Endodermal cell (in vitro differentiated cells): Measurements from ENCODE around the gene ZBED4. TPM values are rescaled to one million over a fixed set of nuclear protein-coding genes. Genes with fewer than 3 reads are reported as not detected.

Experiments used
- DNase-seq: peaks from one replicate; pipeline ENCODE4 v3.0.0-alpha.2; 2017
- H3K27ac ChIP-seq: 2 replicates; pipeline ENCODE4 v1.5.1; 2013; ENCODE audit warnings: mild to moderate bottlenecking, low read depth, low read length, moderate library complexity
- H3K27me3 ChIP-seq: 2 replicates; pipeline ENCODE4 v1.6.1; 2013; ENCODE audit warnings: mild to moderate bottlenecking, low read length, moderate library complexity; ENCODE audit not compliant: insufficient read depth, control insufficient read depth, poor library complexity, severe bottlenecking
- H3K36me3 ChIP-seq: 2 replicates; pipeline ENCODE4 v1.7.0; 2013; ENCODE audit warnings: mild to moderate bottlenecking, low read length, moderate library complexity; ENCODE audit not compliant: control insufficient read depth, insufficient read depth
- H3K4me1 ChIP-seq: one replicate; pipeline ENCODE4 v1.7.0; 2013; ENCODE audit warnings: low read length; ENCODE audit not compliant: control insufficient read depth, insufficient read depth
- H3K4me3 ChIP-seq: 2 replicates; pipeline ENCODE4 v1.5.1; 2013; ENCODE audit warnings: mild to moderate bottlenecking, low read length, moderate library complexity
- H3K9ac ChIP-seq: 2 replicates; pipeline ENCODE4 v1.6.1; 2013; ENCODE audit warnings: mild to moderate bottlenecking, low read length, moderate library complexity; ENCODE audit not compliant: poor library complexity, severe bottlenecking; ENCODE audit errors: extremely low read depth
- H3K9me3 ChIP-seq: 2 replicates; pipeline ENCODE4 v1.6.1; 2013; ENCODE audit warnings: mild to moderate bottlenecking, low read length, moderate library complexity; ENCODE audit not compliant: control insufficient read depth
- H3K27ac Mint-ChIP-seq: 2 replicates; pipeline ENCODE4 v1.8.0; 2020; ENCODE audit warnings: mixed read lengths
- H3K27me3 Mint-ChIP-seq: 2 replicates; pipeline ENCODE4 v1.8.0; 2021; ENCODE audit warnings: mild to moderate bottlenecking, mixed read lengths; ENCODE audit not compliant: insufficient read depth
- H3K36me3 Mint-ChIP-seq: 2 replicates; pipeline ENCODE4 v1.8.0; 2020; ENCODE audit warnings: low read depth, mixed read lengths
- H3K4me1 Mint-ChIP-seq: 2 replicates; pipeline ENCODE4 v1.8.0; 2020; ENCODE audit warnings: mixed read lengths
- H3K4me3 Mint-ChIP-seq: 2 replicates; pipeline ENCODE4 v1.8.0; 2020; ENCODE audit warnings: mild to moderate bottlenecking, moderate library complexity, mixed read lengths
- H3K9me3 Mint-ChIP-seq: 2 replicates; pipeline ENCODE4 v1.8.0; 2020; ENCODE audit warnings: mild to moderate bottlenecking, mixed read lengths
- CTCF ChIP-seq: fragments of 200-600 bp; sonication (generic); conservative IDR thresholded peaks from 2 replicates; pipeline ENCODE4 v1.5.0; 2021; ENCODE audit warnings: antibody characterized with exemption, mild to moderate bottlenecking
- WGBS, 2 experiments: methylation state at CpG; one replicate each; pipeline versions ENCODE4 v1.1.5 to v1.1.7; 2013; ENCODE audit warnings: missing lambda C conversion rate in 2 of 2, mixed read lengths in 1 of 2; ENCODE audit not compliant: insufficient coverage in 1 of 2, insufficient read length in 1 of 2; 5-methylcytosine and 5-hydroxymethylcytosine counted together
- total RNA-seq, 2 donors: library from RNA; stranded (reverse); fragmentation: NEBNext Ultra II Directional in 1 of 2; extraction: Animal tissue kit (Norgen Biotek cat#: 25700) in 1 of 2; gene quantifications; 2 replicates in 1 of 2; 3 replicates in 1 of 2; pipeline ENCODE4 v1.2.1, GENCODE V29; 2021

Gene ZBED4
- total RNA-seq, 2 donors from 2014 or later: 22.0 to 26.6 TPM

GRCh38 chr22:49935561-49935960 lies 81.9 kb downstream of the ZBED4 start:
- H3K4me3 ChIP-seq: no peak overlapping the region
- no peaks in the 10 kb centered on the region for H3K36me3 ChIP-seq
- H3K27ac ChIP-seq: no peak overlapping the region
- peaks cover 2% of the 10 kb centered on the region for H3K9me3 Mint-ChIP-seq
- no peaks in the 10 kb centered on the region for H3K4me1 Mint-ChIP-seq
- no peak for DNase-seq
- H3K27me3 Mint-ChIP-seq: peaks cover 8% of the 10 kb centered on the region
- H3K9me3 ChIP-seq: no peaks in the 10 kb centered on the region
- H3K4me1 ChIP-seq: no peaks in the 10 kb centered on the region
- no peak for TF ChIP-seq CTCF
- H3K27ac Mint-ChIP-seq: no peak overlapping the region
- H3K36me3 Mint-ChIP-seq: no peaks in the 10 kb centered on the region
- no peak overlapping the region for H3K9ac ChIP-seq
- H3K4me3 Mint-ChIP-seq: peak overlapping the region; percentile 37
- peaks cover 6% of the 10 kb centered on the region for H3K27me3 ChIP-seq
- WGBS, 2 experiments: no CpG with 5 or more reads among the region's 16 CpGs

- no peak overlapping the region for H3K9ac ChIP-seq
- peak overlapping the region; percentile 37 for H3K4me3 Mint-ChIP-seq
Measured at GRCh38 chr22:49936018-49936972, 82.7 kb downstream of the ZBED4 start.

More at GRCh38 chr22:49936018-49936972, 82.7 kb downstream of the ZBED4 start:
- no peak overlapping the region for H3K27ac ChIP-seq
- no peaks in the 10 kb centered on the region for H3K36me3 ChIP-seq
- H3K4me1 Mint-ChIP-seq: no peaks in the 10 kb centered on the region
- TF ChIP-seq CTCF: no peak
- WGBS, 2 experiments: 18 to 41% methylated on average over 12 to 52 of the region's 52 CpGs
- peak; percentile 93 for DNase-seq
- H3K27me3 Mint-ChIP-seq: peaks cover 5% of the 10 kb centered on the region
- H3K27ac Mint-ChIP-seq: no peak overlapping the region
- no peaks in the 10 kb centered on the region for H3K4me1 ChIP-seq
- H3K27me3 ChIP-seq: no peaks in the 10 kb centered on the region
- H3K9me3 ChIP-seq: no peaks in the 10 kb centered on the region
- H3K9me3 Mint-ChIP-seq: peaks cover 5% of the 10 kb centered on the region
- H3K4me3 ChIP-seq: no peak overlapping the region
- no peaks in the 10 kb centered on the region for H3K36me3 Mint-ChIP-seq
